ENCODE measurements around the gene SERP1.

DNA sequence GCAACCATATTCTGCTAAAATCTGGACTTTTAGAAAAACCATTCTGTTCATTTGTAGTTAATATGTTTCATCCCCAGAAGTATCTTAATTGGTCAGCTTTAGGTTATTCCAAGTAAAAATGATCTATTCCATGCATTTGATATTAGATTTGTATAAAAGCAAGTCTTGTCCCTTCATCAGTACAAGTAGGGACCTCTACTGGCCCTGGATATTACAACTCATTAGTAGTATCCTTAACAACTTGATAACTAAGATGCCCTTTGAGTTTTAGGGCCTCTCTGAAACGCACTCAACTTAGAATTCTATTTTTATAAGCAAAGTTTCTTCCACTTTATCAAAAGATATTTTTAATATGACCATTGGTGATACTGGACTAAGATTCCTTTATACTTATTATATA is 31.6 kb upstream of the SERP1 start:
- TF ChIP-seq, protein P1, sequence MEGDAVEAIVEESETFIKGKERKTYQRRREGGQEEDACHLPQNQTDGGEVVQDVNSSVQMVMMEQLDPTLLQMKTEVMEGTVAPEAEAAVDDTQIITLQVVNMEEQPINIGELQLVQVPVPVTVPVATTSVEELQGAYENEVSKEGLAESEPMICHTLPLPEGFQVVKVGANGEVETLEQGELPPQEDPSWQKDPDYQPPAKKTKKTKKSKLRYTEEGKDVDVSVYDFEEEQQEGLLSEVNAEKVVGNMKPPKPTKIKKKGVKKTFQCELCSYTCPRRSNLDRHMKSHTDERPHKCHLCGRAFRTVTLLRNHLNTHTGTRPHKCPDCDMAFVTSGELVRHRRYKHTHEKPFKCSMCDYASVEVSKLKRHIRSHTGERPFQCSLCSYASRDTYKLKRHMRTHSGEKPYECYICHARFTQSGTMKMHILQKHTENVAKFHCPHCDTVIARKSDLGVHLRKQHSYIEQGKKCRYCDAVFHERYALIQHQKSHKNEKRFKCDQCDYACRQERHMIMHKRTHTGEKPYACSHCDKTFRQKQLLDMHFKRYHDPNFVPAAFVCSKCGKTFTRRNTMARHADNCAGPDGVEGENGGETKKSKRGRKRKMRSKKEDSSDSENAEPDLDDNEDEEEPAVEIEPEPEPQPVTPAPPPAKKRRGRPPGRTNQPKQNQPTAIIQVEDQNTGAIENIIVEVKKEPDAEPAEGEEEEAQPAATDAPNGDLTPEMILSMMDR (IDR thresholded peaks at IDR 0.05 in 4 of 5, conservative IDR thresholded peaks at IDR 0.05 in 1 of 5): no peak
- TF ChIP-seq POLR2A (IDR thresholded peaks at IDR 0.05): no peak

Measured in gastrocnemius medialis (tissue), 4 donors.